Pancreas (tissue), 10 donors: ENCODE measurements around the gene CDC42EP5. TPM values are rescaled to one million over a fixed set of nuclear protein-coding genes. Genes with fewer than 3 reads are reported as not detected.
A peak's percentile ranks its signal among the peaks of the same experiment; 100 is the strongest.

ENCODE experiments used
- ATAC-seq, 4 donors: fragments of 200-7000 bp; cut with Tn5 transposase; one replicate each; pipeline versions ENCODE4 v1.8.0 to v1.9.1; 2020; ENCODE audit warnings: mild to moderate bottlenecking in 4 of 4, moderate library complexity in 4 of 4
- DNase-seq, 6 donors: peaks; one replicate each; pipeline ENCODE4 v3.0.0-alpha.2; 2020
- FAIRE-seq: peaks from 2 replicates; lab custom pipeline; 2012; peaks lifted over from hg19 to GRCh38; lab: Jason Lieb, UNC
- H3K27ac ChIP-seq, 4 donors: fragments of 200-600 bp; sonication (generic); 1 replicate in 3 of 4; 2 replicates in 1 of 4; pipeline versions ENCODE4 v1.5.0 to v1.8.0; 2020
- H3K27me3 ChIP-seq, 4 donors: fragments of 200-600 bp; one replicate each; pipeline ENCODE4 v1.8.0; 2021
- H3K36me3 ChIP-seq, 3 donors: fragments of 200-600 bp; sonication (generic) in 1 of 3; one replicate each; pipeline versions ENCODE4 v1.5.0 to v1.8.0; 2020 to 2021
- H3K4me1 ChIP-seq, 3 donors: fragments of 200-600 bp; one replicate each; pipeline ENCODE4 v1.8.0; 2021
- H3K4me3 ChIP-seq, 4 donors: fragments of 200-600 bp; sonication (generic) in 2 of 4; one replicate each; pipeline versions ENCODE4 v1.5.0 to v1.8.0; 2020 to 2021
- H3K9me3 ChIP-seq, 4 donors: fragments of 200-600 bp; one replicate each; pipeline ENCODE4 v1.8.0; 2021
- CTCF ChIP-seq, 4 donors: fragments of 200-600 bp; sonication (generic) in 3 of 4; IDR thresholded peaks; one replicate each; pipeline versions ENCODE4 v1.5.0 to v1.8.0; 2021; ENCODE audit warnings: antibody characterized with exemption in 4 of 4
- WGBS, 2 donors: extraction: QIAGEN DNeasy Blood & Tissue Kit; methylation state at CpG; one replicate each; pipeline ENCODE4 v1.1.7; 2013; 5-methylcytosine and 5-hydroxymethylcytosine counted together
- intact Hi-C, 3 donors: fragments of 100-400 bp; cut with DNase I; formaldehyde crosslinking; loops; one replicate each; pipeline versions ENCODE4 v1.11.1 to v1.14.2; 2022
- polyA plus RNA-seq, 2 donors: library from polyadenylated mRNA; stranded (reverse); fragments of 200-250 nt; gene quantifications; one replicate each; pipeline ENCODE4 v1.2.3, GENCODE V29; 2013
- total RNA-seq, 6 donors: library from RNA; stranded (reverse); fragmentation: NEBNext Ultra II Directional in 4 of 6; extraction: Animal tissue kit (Norgen Biotek cat#: 25700) in 4 of 6; gene quantifications; one replicate each; pipeline versions ENCODE4 v1.2.1 to v1.2.4, GENCODE V29; 2021 to 2023
- donor health status: healthy with polysubstance abuse.
- donor health status: DM: no; HTN: no; CAD: no; lungs with moderate emphysema.
- donor health status: DM: no; HTN: no; CAD: no.
- donor health status: control.
- donor health status: control.
- donor health status: Bipolar disorder and iron deficiency.
- donor health status: DM: yes; HTN: yes; CAD: no.
- donor health status: DM: no; HTN: no; CAD: no.
- donor health status: DM: no; HTN: no; CAD: no.
- donor health status: DM: yes; HTN: yes; CAD: no.

CDC42EP5 gene
- total and polyA plus RNA-seq, 8 donors: 7.5 to 48.0 (median 15.7) TPM

- DNase-seq (peak; percentile 67 to 93 (median 84)), ATAC-seq (no peak), FAIRE-seq (no peak)
- TF ChIP-seq CTCF (IDR thresholded peaks at IDR 0.05): no peak
- Histone ChIP-seq H3K27me3 (no peaks in the 10 kb centered on the region), H3K27ac (peak overlapping the region; percentile 36 to 84 (median 65)), H3K4me3 (no peak overlapping the region), H3K4me1 (peaks cover 19 to 46% (median 31%) of the 10 kb centered on the region in 3 donors), H3K9me3 (no peaks in the 10 kb centered on the region), H3K36me3 (peaks cover 16 to 77% (median 57%) of the 10 kb centered on the region in 3 donors)
- intact Hi-C loops: no loop called here
- WGBS, 2 donors: 30 to 44% methylated on average over 16 of the region's 16 CpGs
Observed at GRCh38 chr19:54459282-54460229, 13.5 kb downstream of the CDC42EP5 start.

- ATAC-seq: no peak
- FAIRE-seq: no peak
- H3K27me3 ChIP-seq: no peaks in the 10 kb centered on the region
- DNase-seq: peak in 4 of 6 donors; percentile 55 to 90 (median 74)
- peaks cover 18 to 84% (median 61%) of the 10 kb centered on the region in 3 donors for H3K36me3 ChIP-seq
- TF ChIP-seq CTCF (IDR thresholded peaks at IDR 0.05): no peak
- intact Hi-C loops: no loop called here
- 65 to 71% methylated on average over 11 of the region's 11 CpGs for WGBS, 2 donors
- H3K27ac ChIP-seq: peak overlapping the region; percentile 36 to 84 (median 65)
- H3K9me3 ChIP-seq: no peaks in the 10 kb centered on the region
- H3K4me1 ChIP-seq: peaks cover 20 to 46% (median 31%) of the 10 kb centered on the region in 3 donors
- H3K4me3 ChIP-seq: no peak overlapping the region
Observed at GRCh38 chr19:54458648-54459281, 14.3 kb downstream of the CDC42EP5 start.

GRCh38 chr19:54457773-54458647, 15.1 kb downstream of the CDC42EP5 start:
- H3K27me3 ChIP-seq: no peaks in the 10 kb centered on the region
- ATAC-seq (no peak), FAIRE-seq (no peak), DNase-seq (peak in 3 of 6 donors; percentile 31 to 67 (median 41))
- no peak for TF ChIP-seq CTCF (IDR thresholded peaks at IDR 0.05)
- intact Hi-C loops: no loop called here
- peaks cover 27 to 46% (median 32%) of the 10 kb centered on the region in 3 donors for H3K4me1 ChIP-seq
- 80 to 88% methylated on average over 40 to 42 of the region's 42 CpGs for WGBS, 2 donors
- H3K4me3 ChIP-seq: no peak overlapping the region
- H3K36me3 ChIP-seq: peaks cover 18 to 92% (median 68%) of the 10 kb centered on the region in 3 donors
- no peaks in the 10 kb centered on the region for H3K9me3 ChIP-seq
- peak overlapping the region in 3 of 4 donors; percentile 22 to 84 (median 36) for H3K27ac ChIP-seq

DNA sequence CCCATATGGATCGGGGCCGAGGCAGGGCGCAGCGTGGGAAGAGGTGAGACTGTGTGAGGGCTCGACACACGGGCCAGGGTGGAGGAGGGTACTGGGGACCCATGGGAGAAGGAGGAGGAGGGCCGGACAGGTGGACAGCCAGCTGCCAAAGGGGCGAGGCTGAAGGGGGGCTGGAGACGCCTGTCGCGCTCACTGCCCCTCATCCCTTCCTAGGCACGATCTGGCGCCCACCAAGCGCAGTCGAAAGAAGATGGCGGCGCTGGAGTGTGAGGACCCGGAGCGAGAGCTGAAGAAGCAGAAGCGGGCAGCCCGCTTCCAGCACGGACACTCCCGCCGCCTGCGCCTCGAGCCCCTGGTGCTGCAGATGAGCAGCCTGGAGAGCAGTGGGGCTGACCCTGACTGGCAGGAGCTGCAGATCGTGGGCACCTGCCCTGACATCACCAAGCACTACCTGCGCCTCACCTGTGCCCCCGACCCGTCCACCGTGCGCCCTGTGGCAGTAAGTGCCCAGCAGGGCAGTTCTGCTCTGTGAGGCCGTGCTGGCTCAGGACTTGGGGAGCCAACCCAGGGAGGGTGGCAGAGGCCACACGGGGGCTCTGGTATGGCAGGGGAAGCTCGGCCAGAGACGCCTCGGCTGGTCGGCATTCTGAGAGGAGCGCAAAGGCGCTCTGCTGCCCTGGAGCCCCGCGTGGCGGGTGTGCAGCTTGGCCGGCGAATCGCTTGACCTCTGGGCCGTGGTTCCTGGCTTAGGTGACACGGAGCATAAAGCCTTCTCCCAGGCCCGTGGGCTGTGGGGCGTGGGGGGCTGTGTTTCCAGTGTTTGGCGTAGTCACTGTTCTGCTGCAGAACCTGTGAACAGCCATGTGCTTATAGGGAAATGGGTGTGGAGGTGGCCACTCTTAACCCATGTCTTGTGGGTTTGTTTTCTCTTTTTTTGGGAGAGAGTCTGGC, 16.4 kb downstream of the CDC42EP5 start:
- TF ChIP-seq CTCF (IDR thresholded peaks at IDR 0.05): no peak
- intact Hi-C loops: no loop called here
- Histone ChIP-seq H3K4me3 (no peak overlapping the region), H3K27ac (no peak overlapping the region), H3K27me3 (no peaks in the 10 kb centered on the region), H3K9me3 (no peaks in the 10 kb centered on the region), H3K36me3 (peaks cover 22 to 99% (median 79%) of the 10 kb centered on the region in 3 donors), H3K4me1 (peaks cover 23 to 43% (median 28%) of the 10 kb centered on the region in 3 donors)
- FAIRE-seq: no peak
- WGBS, 2 donors: 93 to 94% methylated on average over 51 of the region's 51 CpGs
- ATAC-seq: no peak
- peak in 2 of 6 donors; percentile 33 to 78 for DNase-seq
